Measurements from ENCODE around the gene N4BP2.
"Not testable (repeated sequence)": the region's sequence is repeated elsewhere in the genome, so short reads cannot be mapped to it uniquely, and the experiment has no call there.

The N4BP2 gene

GRCh38 chr4:40121515-40121914 is 64.9 kb downstream of the N4BP2 start:
- no peak overlapping the region for H3K27ac ChIP-seq
- no peak for TF ChIP-seq ZFX (IDR thresholded peaks at IDR 0.05)
- TF ChIP-seq, protein P1, sequence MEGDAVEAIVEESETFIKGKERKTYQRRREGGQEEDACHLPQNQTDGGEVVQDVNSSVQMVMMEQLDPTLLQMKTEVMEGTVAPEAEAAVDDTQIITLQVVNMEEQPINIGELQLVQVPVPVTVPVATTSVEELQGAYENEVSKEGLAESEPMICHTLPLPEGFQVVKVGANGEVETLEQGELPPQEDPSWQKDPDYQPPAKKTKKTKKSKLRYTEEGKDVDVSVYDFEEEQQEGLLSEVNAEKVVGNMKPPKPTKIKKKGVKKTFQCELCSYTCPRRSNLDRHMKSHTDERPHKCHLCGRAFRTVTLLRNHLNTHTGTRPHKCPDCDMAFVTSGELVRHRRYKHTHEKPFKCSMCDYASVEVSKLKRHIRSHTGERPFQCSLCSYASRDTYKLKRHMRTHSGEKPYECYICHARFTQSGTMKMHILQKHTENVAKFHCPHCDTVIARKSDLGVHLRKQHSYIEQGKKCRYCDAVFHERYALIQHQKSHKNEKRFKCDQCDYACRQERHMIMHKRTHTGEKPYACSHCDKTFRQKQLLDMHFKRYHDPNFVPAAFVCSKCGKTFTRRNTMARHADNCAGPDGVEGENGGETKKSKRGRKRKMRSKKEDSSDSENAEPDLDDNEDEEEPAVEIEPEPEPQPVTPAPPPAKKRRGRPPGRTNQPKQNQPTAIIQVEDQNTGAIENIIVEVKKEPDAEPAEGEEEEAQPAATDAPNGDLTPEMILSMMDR (conservative IDR thresholded peaks at IDR 0.05): no peak

DNA sequence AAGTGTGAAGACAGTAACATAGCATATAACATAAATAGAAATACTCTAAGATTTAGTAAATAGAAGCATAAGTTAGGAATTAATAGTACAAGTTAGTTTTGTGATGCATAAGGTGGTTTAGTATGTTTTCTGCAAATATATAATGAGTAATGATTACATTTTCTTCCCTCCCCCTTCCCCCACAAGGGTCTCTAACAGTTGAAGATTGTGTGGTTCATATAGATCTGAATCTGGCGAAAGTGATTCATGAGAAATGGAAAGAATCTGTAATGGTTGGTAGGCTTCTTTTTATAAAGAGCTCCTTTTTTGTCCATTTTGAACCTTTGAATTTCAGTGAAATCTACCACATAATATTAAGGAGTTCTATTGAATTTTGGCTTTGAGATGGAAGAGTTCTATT is 66.3 kb downstream of the N4BP2 start:
- H3K27ac ChIP-seq: no peak overlapping the region
- TF ChIP-seq, protein P1 (conservative IDR thresholded peaks at IDR 0.05): no peak
- no peak for TF ChIP-seq ZFX (IDR thresholded peaks at IDR 0.05)

DNA sequence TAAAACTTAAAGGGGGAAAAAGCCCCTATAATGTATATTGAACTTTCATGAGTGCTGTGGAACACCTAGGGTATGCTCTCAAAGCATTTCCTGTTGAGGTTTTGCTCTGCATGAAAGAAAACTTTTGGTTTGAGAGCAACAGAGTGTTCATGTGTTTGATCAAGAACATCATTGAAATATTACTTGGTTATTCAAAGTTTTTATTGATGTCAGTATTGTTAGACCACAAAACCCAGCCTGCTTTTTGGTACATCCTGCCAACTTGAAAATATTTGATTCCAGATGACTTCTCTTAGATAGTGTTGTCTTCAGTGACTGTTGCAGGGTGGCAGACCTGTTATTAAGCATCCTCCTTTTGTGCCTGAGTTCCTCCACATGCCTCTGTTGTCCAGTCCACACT is 68.0 kb downstream of the N4BP2 start:
- TF ChIP-seq, protein P1 (conservative IDR thresholded peaks at IDR 0.05): no peak
- TF ChIP-seq ZFX (IDR thresholded peaks at IDR 0.05): no peak
- no peak overlapping the region for H3K27ac ChIP-seq

- TF ChIP-seq, protein P1 (conservative IDR thresholded peaks at IDR 0.05): no peak
- no peak for TF ChIP-seq ZFX (IDR thresholded peaks at IDR 0.05)
- H3K27ac ChIP-seq: no peak overlapping the region
Measured at GRCh38 chr4:40130401-40131036, 73.9 kb downstream of the N4BP2 start.

DNA sequence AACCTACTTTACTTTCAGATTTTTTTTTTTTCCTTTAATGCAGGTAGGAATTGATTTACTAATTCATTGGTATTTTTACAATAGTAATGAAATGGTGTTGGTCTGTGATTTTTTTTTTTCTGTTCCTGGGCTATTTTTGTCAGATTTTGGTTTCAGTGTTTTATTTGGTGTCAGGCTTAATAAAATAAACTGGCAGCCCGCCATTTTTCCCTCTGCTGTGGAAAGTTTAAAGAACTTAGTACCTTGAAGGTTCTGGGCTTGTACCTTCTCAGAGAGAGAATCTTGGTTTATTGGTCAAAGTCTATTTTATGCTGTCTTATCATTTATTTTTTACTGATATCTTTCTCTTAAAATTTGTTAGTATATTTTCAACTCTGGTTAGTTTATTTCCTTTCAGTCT is 76.2 kb downstream of the N4BP2 start:
- H3K27ac ChIP-seq: no peak overlapping the region
- TF ChIP-seq, protein P1 (conservative IDR thresholded peaks at IDR 0.05): no peak
- TF ChIP-seq ZFX (IDR thresholded peaks at IDR 0.05): no peak

DNA sequence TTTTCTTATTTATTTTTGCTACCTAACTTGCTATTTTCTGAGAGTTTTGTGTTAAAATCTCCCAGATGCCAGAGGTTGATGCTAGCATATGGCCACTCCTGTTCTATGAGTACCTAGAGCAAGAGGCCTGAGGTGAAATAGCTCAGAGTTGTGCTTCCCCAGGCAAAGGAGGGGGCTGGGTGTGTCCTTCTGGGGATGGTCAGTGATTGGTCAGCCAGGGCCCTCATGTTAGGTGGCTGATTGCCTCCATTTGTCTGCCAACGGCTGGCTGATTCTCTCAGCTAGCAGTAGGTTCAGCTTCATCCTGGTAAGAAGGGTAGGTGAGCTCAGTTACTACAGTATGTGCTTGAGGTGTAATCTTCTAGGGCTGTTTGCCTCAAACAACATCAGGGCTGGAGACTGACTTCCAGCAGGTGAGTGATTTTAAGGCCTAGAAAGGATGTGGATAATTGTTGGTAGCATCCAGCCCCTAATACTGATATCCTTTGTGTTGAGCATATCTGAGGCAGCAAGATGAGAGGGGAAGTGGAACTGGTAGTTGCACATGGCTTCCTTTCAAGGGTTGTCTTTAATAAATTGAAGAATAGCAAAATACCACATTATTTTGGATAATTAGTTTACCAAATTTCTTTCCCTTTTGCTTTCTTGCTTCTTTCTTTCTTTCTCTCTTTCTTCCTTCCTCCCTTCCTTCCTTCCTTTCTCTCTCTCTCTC is 77.7 kb downstream of the N4BP2 start:
- TF ChIP-seq ZFX (IDR thresholded peaks at IDR 0.05): no peak
- TF ChIP-seq, protein P1 (conservative IDR thresholded peaks at IDR 0.05): no peak
- no peak overlapping the region for H3K27ac ChIP-seq

- H3K27ac ChIP-seq: not testable (repeated sequence)
Measured at GRCh38 chr4:40136202-40136601, 79.6 kb downstream of the N4BP2 start.

DNA sequence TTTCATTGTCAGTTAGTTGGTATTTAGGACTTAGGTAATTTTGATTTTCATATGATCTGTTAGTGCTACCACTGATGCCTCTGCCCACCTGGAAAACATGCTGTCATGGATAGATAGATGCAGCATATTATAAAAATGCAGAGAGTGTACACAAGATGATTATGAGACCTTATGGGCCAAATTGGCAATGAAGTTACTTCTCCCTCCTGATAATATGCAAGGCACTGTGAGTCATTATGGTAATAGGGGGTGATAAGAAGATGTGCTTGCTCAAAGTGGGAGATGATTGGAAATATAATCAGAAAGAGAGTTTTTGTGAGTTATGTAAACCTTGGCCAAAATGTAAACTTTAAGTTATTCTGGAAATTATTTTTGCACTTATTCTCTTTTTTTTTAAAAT is 83.5 kb downstream of the N4BP2 start:
- no peak overlapping the region for H3K27ac ChIP-seq
- TF ChIP-seq, protein P1 (conservative IDR thresholded peaks at IDR 0.05): no peak
- TF ChIP-seq ZFX (IDR thresholded peaks at IDR 0.05): no peak

DNA sequence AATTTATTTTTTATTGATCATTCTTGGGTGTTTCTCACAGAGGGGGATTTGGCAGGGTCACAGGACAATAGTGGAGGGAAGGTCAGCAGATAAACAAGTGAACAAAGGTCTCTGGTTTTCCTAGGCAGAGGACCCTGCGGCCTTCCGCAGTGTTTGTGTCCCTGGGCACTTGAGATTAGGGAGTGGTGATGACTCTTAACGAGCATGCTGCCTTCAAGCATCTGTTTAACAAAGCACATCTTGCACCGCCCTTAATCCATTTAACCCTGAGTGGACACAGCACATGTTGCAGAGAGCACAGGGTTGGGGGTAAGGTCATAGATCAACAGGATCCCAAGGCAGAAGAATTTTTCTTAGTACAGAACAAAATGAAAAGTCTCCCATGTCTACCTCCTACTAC is 83.9 kb downstream of the N4BP2 start:
- H3K27ac ChIP-seq: not testable (repeated sequence)

Measured in C4-2B (cell line).